Calu3 (cell line): ENCODE data around the gene PDGFRA. TPM values are rescaled to one million over a fixed set of nuclear protein-coding genes. Genes with fewer than 3 reads are reported as not detected.

Source experiments
- BruUV-seq: library from RNA; stranded (reverse); fragments of 400-500 nt; replicated peaks from 2 replicates; lab custom pipeline; 2021; lab: Mats Ljungman, UMichigan
- CTCF ChIA-PET: fragments of 300-600 bp; sonication (Branson Sonifier 250); formaldehyde crosslinking; loops from one replicate; lab custom pipeline; 2022; ENCODE audit warnings: antibody characterized with exemption; lab: Charles Lee
- DNase-seq: peaks from one replicate; pipeline ENCODE4 v3.0.0; 2022
- H3K27ac Mint-ChIP-seq: one replicate; pipeline ENCODE4 v1.8.0; 2022; ENCODE audit warnings: mixed read lengths; ENCODE audit not compliant: unreplicated experiment
- H3K27me3 Mint-ChIP-seq: one replicate; pipeline ENCODE4 v1.8.0; 2022; ENCODE audit warnings: mixed read lengths; ENCODE audit not compliant: unreplicated experiment
- H3K36me3 Mint-ChIP-seq: one replicate; pipeline ENCODE4 v1.8.0; 2022; ENCODE audit warnings: mild to moderate bottlenecking, moderate library complexity, mixed read lengths; ENCODE audit not compliant: insufficient read depth, unreplicated experiment
- H3K4me1 Mint-ChIP-seq: one replicate; pipeline ENCODE4 v1.8.0; 2022; ENCODE audit warnings: mild to moderate bottlenecking, low read depth, mixed read lengths; ENCODE audit not compliant: unreplicated experiment
- H3K4me3 Mint-ChIP-seq: one replicate; pipeline ENCODE4 v1.8.0; 2022; ENCODE audit warnings: mild to moderate bottlenecking, low read depth, moderate library complexity, mixed read lengths; ENCODE audit not compliant: unreplicated experiment
- H3K9me3 Mint-ChIP-seq: one replicate; pipeline ENCODE4 v1.8.0; 2022; ENCODE audit warnings: low read depth, mixed read lengths; ENCODE audit not compliant: unreplicated experiment
- CTCF ChIP-seq: fragments of 200-600 bp; IDR thresholded peaks from one replicate; pipeline ENCODE4 v1.8.0; 2022; ENCODE audit warnings: antibody characterized with exemption; ENCODE audit not compliant: unreplicated experiment
- intact Hi-C: fragments of 100-400 bp; cut with micrococcal nuclease; formaldehyde crosslinking; loops from one replicate; pipeline ENCODE4 v1.10.0; 2022; ENCODE audit not compliant: unreplicated experiment
- total RNA-seq: library from RNA; stranded (reverse); gene quantifications from 2 replicates; pipeline ENCODE4 v1.2.3, GENCODE V29; 2022

PDGFRA gene
- total RNA-seq, 1 experiment from 2014 or later = not detected

GRCh38 chr4:54230484-54231418 is 1.7 kb downstream of the PDGFRA start:
- no TSS peak for BruUV-seq
- no peak overlapping the region for H3K27ac Mint-ChIP-seq
- peaks cover 71% of the 10 kb centered on the region for H3K27me3 Mint-ChIP-seq
- H3K4me3 Mint-ChIP-seq = peak overlapping the region; percentile 69
- intact Hi-C loops = loop anchor here (5.0 kb wide), 4 partner anchors 523 to 1248 kb away; no protein-coding TSS in a partner anchor
- no peak for DNase-seq
- H3K9me3 Mint-ChIP-seq = no peaks in the 10 kb centered on the region
- no peak for TF ChIP-seq CTCF
- CTCF ChIA-PET = no interaction called here
- peaks cover 21% of the 10 kb centered on the region for H3K4me1 Mint-ChIP-seq
- peaks cover 9% of the 10 kb centered on the region for H3K36me3 Mint-ChIP-seq

DNA sequence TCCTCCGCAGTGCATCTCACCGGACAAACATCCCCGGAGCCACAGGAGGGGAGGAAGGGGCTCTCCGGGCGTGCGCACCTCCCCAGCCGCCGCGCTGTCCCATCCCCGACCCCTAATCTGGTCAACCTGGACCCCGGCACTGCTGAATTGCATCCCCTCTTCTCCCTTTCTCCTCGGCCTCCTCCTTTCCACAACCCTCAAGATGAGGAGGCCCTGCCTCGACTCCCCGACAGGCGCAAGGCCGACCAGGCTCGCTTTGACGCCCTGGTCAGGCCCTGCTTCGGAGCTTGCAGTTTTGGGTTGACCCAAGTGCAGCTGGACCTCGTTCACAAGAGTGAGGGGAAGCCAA is 2.3 kb downstream of the PDGFRA start:
- H3K27me3 Mint-ChIP-seq = peaks cover 71% of the 10 kb centered on the region
- TF ChIP-seq CTCF = no peak
- peaks cover 9% of the 10 kb centered on the region for H3K36me3 Mint-ChIP-seq
- peak overlapping the region; percentile 69 for H3K4me3 Mint-ChIP-seq
- no TSS peak for BruUV-seq
- H3K4me1 Mint-ChIP-seq = peaks cover 21% of the 10 kb centered on the region
- no peaks in the 10 kb centered on the region for H3K9me3 Mint-ChIP-seq
- intact Hi-C loops = loop anchor here (5.0 kb wide), 4 partner anchors 524 to 1249 kb away; no protein-coding TSS in a partner anchor
- CTCF ChIA-PET = no interaction called here
- no peak overlapping the region for H3K27ac Mint-ChIP-seq
- no peak for DNase-seq

- Mint-ChIP-seq H3K27me3 (peaks cover 66% of the 10 kb centered on the region), H3K4me1 (peaks cover 21% of the 10 kb centered on the region), H3K4me3 (peak overlapping the region; percentile 69), H3K27ac (no peak overlapping the region), H3K36me3 (peaks cover 9% of the 10 kb centered on the region), H3K9me3 (no peaks in the 10 kb centered on the region)
- no peak for DNase-seq
- no TSS peak for BruUV-seq
- CTCF ChIA-PET = interaction anchor here (0.6 to 2.4 kb wide), 8 partner anchors 10 to 1687 kb away, joined by 3 to 15 read pairs (median 4); no protein-coding TSS in a partner anchor
- intact Hi-C loops = loop anchor here (5.0 kb wide), 4 partner anchors 525 to 1250 kb away; no protein-coding TSS in a partner anchor
- no peak for TF ChIP-seq CTCF
Measured at GRCh38 chr4:54231768-54232688, 2.9 kb downstream of the PDGFRA start.

DNA sequence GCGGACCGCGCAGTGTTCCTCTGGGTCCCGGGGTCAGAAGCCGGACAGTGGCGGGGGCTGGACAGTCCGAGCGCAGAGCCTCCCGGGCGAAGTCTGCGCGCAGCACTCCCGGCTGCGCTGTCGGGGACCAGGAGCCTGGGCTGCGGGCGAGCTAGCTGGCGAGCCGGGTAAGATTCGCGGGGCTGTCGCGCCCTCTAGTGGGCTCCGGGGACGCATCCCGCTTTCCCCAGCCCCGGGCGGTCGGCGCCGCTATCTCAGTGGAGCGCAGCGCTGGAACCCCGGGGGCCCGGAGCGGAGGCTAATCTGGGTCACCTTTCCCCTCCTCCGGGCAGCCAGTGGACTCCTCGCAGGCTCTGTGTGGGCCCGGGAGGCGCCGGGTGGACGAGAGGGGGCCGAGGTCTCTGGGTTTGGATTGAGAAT is 4.2 kb downstream of the PDGFRA start:
- no TSS peak for BruUV-seq
- Mint-ChIP-seq H3K27me3 (peaks cover 53% of the 10 kb centered on the region), H3K4me1 (peaks cover 18% of the 10 kb centered on the region), H3K36me3 (peaks cover 9% of the 10 kb centered on the region), H3K9me3 (no peaks in the 10 kb centered on the region), H3K27ac (no peak overlapping the region), H3K4me3 (peak overlapping the region; percentile 76)
- DNase-seq = peak; percentile 86
- CTCF ChIA-PET = interaction anchor here (0.6 to 2.4 kb wide), 9 partner anchors 303 to 1688 kb away, joined by 3 to 15 read pairs (median 3); no protein-coding TSS in a partner anchor
- peak; percentile 40 for TF ChIP-seq CTCF
- intact Hi-C loops = loop anchor here (5.0 kb wide), 4 partner anchors 526 to 1251 kb away; no protein-coding TSS in a partner anchor
